ENCODE measurements around the gene USP6NL.

USP6NL gene

GRCh38 chr10:11443468-11444154 is 167.8 kb downstream of the USP6NL start:
- no peaks in the 10 kb centered on the region for H3K27me3 ChIP-seq (ENCODE audit: insufficient read depth, low read depth)
- no peak overlapping the region for H3K4me2 ChIP-seq
- no peaks in the 10 kb centered on the region for H3K36me3 ChIP-seq (ENCODE audit: insufficient read depth)
- H3K4me1 ChIP-seq (ENCODE audit: low read depth, poor library complexity, severe bottlenecking), result peaks cover 17% of the 10 kb centered on the region
- no peak overlapping the region for H3K27ac ChIP-seq
- H4K20me1 ChIP-seq (ENCODE audit: insufficient read depth), result no peaks in the 10 kb centered on the region
- no peaks in the 10 kb centered on the region for H3K79me2 ChIP-seq (ENCODE audit: insufficient read depth, low read depth)
- H3K9ac ChIP-seq, result no peak overlapping the region
- H2AFZ ChIP-seq (ENCODE audit: low read depth), result no peak overlapping the region
- TF ChIP-seq CTCF (conservative IDR thresholded peaks at IDR 0.05; ENCODE audit: low read depth, low read length), result no peak
- H3K4me3 ChIP-seq (IDR thresholded peaks at IDR 0.05; ENCODE audit: insufficient read depth, low read depth, low read length), result no peak overlapping the region

GRCh38 chr10:11442001-11442773 is 169.3 kb downstream of the USP6NL start:
- peaks cover 3% of the 10 kb centered on the region for H3K4me1 ChIP-seq (ENCODE audit: low read depth, poor library complexity, severe bottlenecking)
- H3K27me3 ChIP-seq (ENCODE audit: insufficient read depth, low read depth), result no peaks in the 10 kb centered on the region
- TF ChIP-seq CTCF (conservative IDR thresholded peaks at IDR 0.05; ENCODE audit: low read depth, low read length), result no peak
- H4K20me1 ChIP-seq (ENCODE audit: insufficient read depth), result no peaks in the 10 kb centered on the region
- H3K79me2 ChIP-seq (ENCODE audit: insufficient read depth, low read depth), result no peaks in the 10 kb centered on the region
- H2AFZ ChIP-seq (ENCODE audit: low read depth), result no peak overlapping the region
- no peak overlapping the region for H3K9ac ChIP-seq
- no peaks in the 10 kb centered on the region for H3K36me3 ChIP-seq (ENCODE audit: insufficient read depth)
- H3K27ac ChIP-seq, result no peak overlapping the region
- H3K4me3 ChIP-seq (IDR thresholded peaks at IDR 0.05; ENCODE audit: insufficient read depth, low read depth, low read length), result no peak overlapping the region
- H3K4me2 ChIP-seq, result no peak overlapping the region

GRCh38 chr10:11441151-11441535 is 170.3 kb downstream of the USP6NL start:
- H3K27me3 ChIP-seq (ENCODE audit: insufficient read depth, low read depth), result no peaks in the 10 kb centered on the region
- H3K36me3 ChIP-seq (ENCODE audit: insufficient read depth), result no peaks in the 10 kb centered on the region
- no peak overlapping the region for H3K9ac ChIP-seq
- H3K4me1 ChIP-seq (ENCODE audit: low read depth, poor library complexity, severe bottlenecking), result no peaks in the 10 kb centered on the region
- H3K27ac ChIP-seq, result no peak overlapping the region
- no peak overlapping the region for H3K4me2 ChIP-seq
- no peak overlapping the region for H3K4me3 ChIP-seq (IDR thresholded peaks at IDR 0.05; ENCODE audit: insufficient read depth, low read depth, low read length)
- no peaks in the 10 kb centered on the region for H3K79me2 ChIP-seq (ENCODE audit: insufficient read depth, low read depth)
- H4K20me1 ChIP-seq (ENCODE audit: insufficient read depth), result no peaks in the 10 kb centered on the region
- H2AFZ ChIP-seq (ENCODE audit: low read depth), result no peak overlapping the region
- TF ChIP-seq CTCF (conservative IDR thresholded peaks at IDR 0.05; ENCODE audit: low read depth, low read length), result no peak

GRCh38 chr10:11440250-11441150 is 170.9 kb downstream of the USP6NL start:
- no peak for TF ChIP-seq CTCF (conservative IDR thresholded peaks at IDR 0.05; ENCODE audit: low read depth, low read length)
- Histone ChIP-seq H3K4me2 (no peak overlapping the region), H3K79me2 (ENCODE audit: insufficient read depth, low read depth) (no peaks in the 10 kb centered on the region)

More at GRCh38 chr10:11440250-11441150, 170.9 kb downstream of the USP6NL start:
- H2AFZ ChIP-seq (ENCODE audit: low read depth), result no peak overlapping the region
- no peaks in the 10 kb centered on the region for H3K27me3 ChIP-seq (ENCODE audit: insufficient read depth, low read depth)
- no peak overlapping the region for H3K9ac ChIP-seq
- no peaks in the 10 kb centered on the region for H3K36me3 ChIP-seq (ENCODE audit: insufficient read depth)
- H4K20me1 ChIP-seq (ENCODE audit: insufficient read depth), result no peaks in the 10 kb centered on the region
- no peak overlapping the region for H3K4me3 ChIP-seq (IDR thresholded peaks at IDR 0.05; ENCODE audit: insufficient read depth, low read depth, low read length)
- no peaks in the 10 kb centered on the region for H3K4me1 ChIP-seq (ENCODE audit: low read depth, poor library complexity, severe bottlenecking)
- no peak overlapping the region for H3K27ac ChIP-seq

Data from KMS-11 (cell line).